Measurements from ENCODE around the gene SPACA4. TPM values are rescaled to one million over a fixed set of nuclear protein-coding genes. Genes with fewer than 3 reads are reported as not detected.

The SPACA4 gene
- total RNA-seq, 4 donors from 2014 or later, result 0.67 TPM; not detected in 3

GRCh38 chr19:48618278-48618915 is 11.9 kb downstream of the SPACA4 start:
- Histone ChIP-seq H3K27me3 (no peaks in the 10 kb centered on the region), H3K27ac (peak overlapping the region; percentile 80 to 91 (median 82)), H3K4me3 (replicated peaks in 1 of 3) (peak overlapping the region; percentile 58 to 88 (median 81)), H3K4me1 (peaks cover 17 to 30% of the 10 kb centered on the region in 2 donors), H3K9me3 (no peaks in the 10 kb centered on the region), H3K36me3 (peaks cover 25 to 26% of the 10 kb centered on the region in 2 donors)
- TF ChIP-seq POLR2A (IDR thresholded peaks at IDR 0.05) (no peak), CTCF (IDR thresholded peaks at IDR 0.05) (no peak)
- WGBS, 2 donors, result 2% methylated on average over 11 to 16 of the region's 18 CpGs
- intact Hi-C loops (cut with DNase I), result no loop called here
- peak in 1 of 2 donors; percentile 16 for DNase-seq

DNA sequence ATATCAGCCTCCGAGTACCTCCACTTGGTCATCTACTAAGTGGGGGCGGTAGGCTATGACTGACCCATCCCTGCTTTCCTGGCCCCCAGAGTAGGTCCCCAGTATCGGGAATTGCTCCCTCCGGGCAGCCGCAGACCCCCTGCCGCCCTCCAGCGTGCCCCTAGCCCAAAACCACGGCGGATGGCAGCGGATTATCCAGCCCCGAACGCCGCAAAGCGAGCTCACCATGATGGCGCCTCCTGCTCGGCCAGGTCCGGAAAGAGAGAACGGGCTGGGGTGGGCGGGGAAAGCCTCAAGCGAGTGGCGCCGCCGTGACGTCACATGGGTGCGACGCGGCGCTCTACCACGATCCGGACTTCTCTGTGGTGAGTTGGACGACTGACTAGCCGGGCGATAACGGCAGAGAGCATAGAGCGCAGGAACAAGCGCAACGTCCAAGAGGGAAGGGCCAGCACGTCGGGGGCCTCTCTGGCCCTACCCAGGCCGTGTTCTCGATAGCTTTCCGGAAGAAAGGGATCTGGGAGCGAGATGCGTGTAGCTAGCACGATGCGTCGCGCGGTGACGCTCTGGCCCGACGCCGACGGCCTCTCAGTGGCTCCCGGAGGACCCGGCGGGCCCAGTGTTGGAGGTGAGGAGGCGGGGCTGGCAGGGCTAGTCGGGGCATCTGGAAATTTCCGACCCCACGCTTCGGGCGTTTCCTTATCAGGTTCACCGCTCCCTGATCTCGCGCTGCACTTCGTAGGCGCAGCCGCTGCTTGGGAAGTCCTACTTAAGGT is 12.6 kb downstream of the SPACA4 start, which contains the start of the genes RPL18 and SPHK2:
TSS of gene RPL18 (minus strand) at position 263 of the 776 bp plus-strand sequence. CDS start at position 228, 35 bp downstream.
TSS of gene SPHK2 (plus strand) at position 591 of the 776 bp plus-strand sequence. CDS start 1,009 bp downstream, outside the sequence.
- Histone ChIP-seq H3K27ac (peak within 1 kb of the TSS; percentile 91 to 99 (median 97)), H3K27me3 (no peaks in the 10 kb centered on the region), H3K9me3 (no peaks in the 10 kb centered on the region), H3K36me3 (peaks cover 25 to 26% of the 10 kb centered on the region in 2 donors), H3K4me1 (peaks cover 21 to 35% of the 10 kb centered on the region in 2 donors), H3K4me3 (replicated peaks in 1 of 3) (peak within 1 kb of the TSS; percentile 58 to 88 (median 81))
- intact Hi-C loops (cut with DNase I), result no loop called here
- peak; percentile 98 to 99 for DNase-seq
- WGBS, 2 donors, result 0 to 1% methylated on average over 8 to 63 of the region's 69 CpGs
- TF ChIP-seq POLR2A (IDR thresholded peaks at IDR 0.05), result peak in 1 of 2 donors; percentile 84
- TF ChIP-seq CTCF (IDR thresholded peaks at IDR 0.05), result no peak

- intact Hi-C loops (cut with DNase I), result no loop called here
- Histone ChIP-seq H3K4me1 (peaks cover 27 to 42% of the 10 kb centered on the region in 2 donors), H3K9me3 (no peaks in the 10 kb centered on the region), H3K27me3 (no peaks in the 10 kb centered on the region), H3K27ac (peak overlapping the region; percentile 91 to 99 (median 97)), H3K4me3 (replicated peaks in 1 of 3) (peak overlapping the region in 2 of 3 donors; percentile 58 to 77), H3K36me3 (peaks cover 22% of the 10 kb centered on the region in 2 donors)
- TF ChIP-seq CTCF (IDR thresholded peaks at IDR 0.05), result peak in 1 of 6 experiments; percentile 20
- no peak for TF ChIP-seq POLR2A (IDR thresholded peaks at IDR 0.05)
- no peak for DNase-seq
- 30 to 35% methylated on average over 6 of the region's 6 CpGs for WGBS, 2 donors
Measured at GRCh38 chr19:48619692-48620585, 13.4 kb downstream of the SPACA4 start.

- Histone ChIP-seq H3K4me1 (peaks cover 20 to 25% of the 10 kb centered on the region in 2 donors), H3K36me3 (peaks cover 4 to 5% of the 10 kb centered on the region in 2 donors), H3K27ac (peak overlapping the region; percentile 55 to 72 (median 64)), H3K9me3 (no peaks in the 10 kb centered on the region), H3K27me3 (no peaks in the 10 kb centered on the region), H3K4me3 (replicated peaks in 1 of 3) (no peak overlapping the region)
- intact Hi-C loops (cut with DNase I), result no loop called here
- 30 to 32% methylated on average over 8 of the region's 8 CpGs for WGBS, 2 donors
- TF ChIP-seq CTCF (IDR thresholded peaks at IDR 0.05) (no peak), POLR2A (IDR thresholded peaks at IDR 0.05) (no peak)
- DNase-seq, result no peak
Measured at GRCh38 chr19:48623556-48624066, 17.1 kb downstream of the SPACA4 start.
